ENCODE measurements around the gene CNGA2. TPM values are rescaled to one million over a fixed set of nuclear protein-coding genes. Genes with fewer than 3 reads are reported as not detected.

The CNGA2 gene
- total and polyA plus RNA-seq, 4 donors = not detected

- Histone ChIP-seq H3K9ac (ENCODE audit: low read depth in 1 of 2, low read length in 2 of 2) (no peak overlapping the region), H3K27ac (ENCODE audit: low read depth in 1 of 2, low read length in 2 of 2) (no peak overlapping the region), H3K4me3 (ENCODE audit: low read depth in 1 of 3, low read length in 3 of 3) (no peak overlapping the region), H3K4me1 (ENCODE audit: control insufficient read depth in 4 of 4, insufficient read depth in 4 of 4, low read length in 3 of 4) (peaks cover 0 to 3% (median 0%) of the 10 kb centered on the region in 4 donors), H3K27me3 (ENCODE audit: control insufficient read depth in 4 of 4, insufficient read depth in 4 of 4, low read length in 3 of 4) (no peaks in the 10 kb centered on the region), H3K9me3 (ENCODE audit: control insufficient read depth in 4 of 4, low read length in 3 of 4) (no peaks in the 10 kb centered on the region), H3K36me3 (ENCODE audit: control insufficient read depth in 4 of 4, insufficient read depth in 3 of 4, low read depth in 1 of 4, low read length in 3 of 4) (no peaks in the 10 kb centered on the region)
- no peak for DNase-seq (ENCODE audit: low spot score)
- TF ChIP-seq EGR1 (IDR thresholded peaks at IDR 0.05; ENCODE audit: low read depth in 2 of 2) (no peak), ATF3 (IDR thresholded peaks at IDR 0.05) (no peak), TAF1 (conservative IDR thresholded peaks at IDR 0.05) (no peak), NR2F2 (IDR thresholded peaks at IDR 0.05) (no peak), GABPA (IDR thresholded peaks at IDR 0.05 in 1 of 2, conservative IDR thresholded peaks at IDR 0.05 in 1 of 2) (no peak), FOXA2 (IDR thresholded peaks at IDR 0.05) (no peak)
- WGBS = 90% methylated on average over 9 of the region's 9 CpGs
Measured at GRCh38 chrX:151699746-151700145, 34.8 kb upstream of the CNGA2 start.

GRCh38 chrX:151700581-151700980 is 34.0 kb upstream of the CNGA2 start:
- H3K9me3 ChIP-seq (ENCODE audit: control insufficient read depth in 4 of 4, low read length in 3 of 4) = no peaks in the 10 kb centered on the region
- no peak overlapping the region for H3K27ac ChIP-seq (ENCODE audit: low read depth in 1 of 2, low read length in 2 of 2)
- 92% methylated on average over 16 of the region's 16 CpGs for WGBS
- no peaks in the 10 kb centered on the region for H3K4me1 ChIP-seq (ENCODE audit: control insufficient read depth in 4 of 4, insufficient read depth in 4 of 4, low read length in 3 of 4)
- DNase-seq (ENCODE audit: low spot score) = no peak
- no peak overlapping the region for H3K4me3 ChIP-seq (ENCODE audit: low read depth in 1 of 3, low read length in 3 of 3)
- no peak overlapping the region for H3K9ac ChIP-seq (ENCODE audit: low read depth in 1 of 2, low read length in 2 of 2)
- H3K27me3 ChIP-seq (ENCODE audit: control insufficient read depth in 4 of 4, insufficient read depth in 4 of 4, low read length in 3 of 4) = no peaks in the 10 kb centered on the region
- no peaks in the 10 kb centered on the region for H3K36me3 ChIP-seq (ENCODE audit: control insufficient read depth in 4 of 4, insufficient read depth in 3 of 4, low read depth in 1 of 4, low read length in 3 of 4)
- TF ChIP-seq TAF1 (conservative IDR thresholded peaks at IDR 0.05) (no peak), HNF4A (conservative IDR thresholded peaks at IDR 0.05) (no peak), RAD21 (IDR thresholded peaks at IDR 0.05) (no peak), SP1 (IDR thresholded peaks at IDR 0.05) (no peak), FOXA1 (IDR thresholded peaks at IDR 0.05) (no peak)

GRCh38 chrX:151701071-151701470 is 33.5 kb upstream of the CNGA2 start:
- H3K9me3 ChIP-seq (ENCODE audit: control insufficient read depth in 4 of 4, low read length in 3 of 4) = no peaks in the 10 kb centered on the region
- H3K36me3 ChIP-seq (ENCODE audit: control insufficient read depth in 4 of 4, insufficient read depth in 3 of 4, low read depth in 1 of 4, low read length in 3 of 4) = no peaks in the 10 kb centered on the region
- no peak overlapping the region for H3K27ac ChIP-seq (ENCODE audit: low read depth in 1 of 2, low read length in 2 of 2)
- H3K4me1 ChIP-seq (ENCODE audit: control insufficient read depth in 4 of 4, insufficient read depth in 4 of 4, low read length in 3 of 4) = no peaks in the 10 kb centered on the region
- H3K27me3 ChIP-seq (ENCODE audit: control insufficient read depth in 4 of 4, insufficient read depth in 4 of 4, low read length in 3 of 4) = no peaks in the 10 kb centered on the region
- H3K4me3 ChIP-seq (ENCODE audit: low read depth in 1 of 3, low read length in 3 of 3) = no peak overlapping the region
- TF ChIP-seq ZBTB33 (IDR thresholded peaks at IDR 0.05) (no peak), FOXA2 (IDR thresholded peaks at IDR 0.05) (no peak), TAF1 (conservative IDR thresholded peaks at IDR 0.05) (no peak), YY1 (IDR thresholded peaks at IDR 0.05) (no peak), GABPA (IDR thresholded peaks at IDR 0.05 in 1 of 2, conservative IDR thresholded peaks at IDR 0.05 in 1 of 2) (no peak), CTCF (IDR thresholded peaks at IDR 0.05; ENCODE audit: low read depth, low read length, missing input control) (no peak), EGR1 (IDR thresholded peaks at IDR 0.05; ENCODE audit: low read depth in 2 of 2) (no peak), ATF3 (IDR thresholded peaks at IDR 0.05) (no peak), NR2F2 (IDR thresholded peaks at IDR 0.05) (no peak), HNF4G (IDR thresholded peaks at IDR 0.05) (no peak), SP1 (IDR thresholded peaks at IDR 0.05) (no peak), RAD21 (IDR thresholded peaks at IDR 0.05) (no peak), FOXA1 (IDR thresholded peaks at IDR 0.05) (no peak), JUND (IDR thresholded peaks at IDR 0.05) (no peak), HNF4A (conservative IDR thresholded peaks at IDR 0.05) (no peak), REST (IDR thresholded peaks at IDR 0.05) (no peak), MAX (IDR thresholded peaks at IDR 0.05) (no peak), RXRA (IDR thresholded peaks at IDR 0.05) (no peak)
- WGBS = 90% methylated on average over 4 of the region's 4 CpGs
- DNase-seq (ENCODE audit: low spot score) = no peak
- no peak overlapping the region for H3K9ac ChIP-seq (ENCODE audit: low read depth in 1 of 2, low read length in 2 of 2)
